Esophagus squamous epithelium (tissue), 5 donors: ENCODE data around the gene KLHL8. TPM values are rescaled to one million over a fixed set of nuclear protein-coding genes. Genes with fewer than 3 reads are reported as not detected.
"Not testable (repeated sequence)": the region's sequence is repeated elsewhere in the genome, so short reads cannot be mapped to it uniquely, and the experiment has no call there.

Experiments used
- DNase-seq: peaks from one replicate; lab custom pipeline; 2025; lab: John Stamatoyannopoulos, UW
- H3K27ac ChIP-seq, 4 donors: fragments of 200-600 bp; sonication (generic); one replicate each; pipeline ENCODE4 v1.5.1; 2016 to 2019; ENCODE audit warnings: mild to moderate bottlenecking in 1 of 4
- H3K27me3 ChIP-seq, 4 donors: fragments of 200-600 bp; sonication (generic); 1 replicate in 3 of 4; 2 replicates in 1 of 4; pipeline versions ENCODE4 v1.5.1 to v1.6.0; 2017 to 2021; ENCODE audit warnings: antibody characterized with exemption in 1 of 4
- H3K36me3 ChIP-seq, 3 donors: fragments of 200-600 bp; sonication (generic); one replicate each; pipeline ENCODE4 v1.5.1; 2016 to 2019
- H3K4me1 ChIP-seq, 3 donors: fragments of 200-600 bp; sonication (generic); one replicate each; pipeline ENCODE4 v1.5.1; 2017 to 2019
- H3K4me3 ChIP-seq, 4 donors: fragments of 200-600 bp; sonication (generic); 1 replicate in 3 of 4; 2 replicates in 1 of 4; pipeline ENCODE4 v1.5.1; 2016 to 2019; ENCODE audit warnings: mild to moderate bottlenecking in 2 of 4, moderate library complexity in 1 of 4
- H3K9me3 ChIP-seq, 3 donors: fragments of 200-600 bp; sonication (generic); one replicate each; pipeline ENCODE4 v1.5.1; 2016 to 2019
- CTCF ChIP-seq, 6 experiments: fragments of 450-650 bp in 4 of 6; fragments of 200-600 bp in 2 of 6; sonication (generic) in 2 of 6; IDR thresholded peaks; one replicate each; pipeline ENCODE4 v1.5.1; 2016 to 2019; ENCODE audit warnings: antibody characterized with exemption in 6 of 6, mild to moderate bottlenecking in 4 of 6, moderate library complexity in 4 of 6
- POLR2A ChIP-seq, 4 donors: fragments of 450-650 bp; IDR thresholded peaks; one replicate each; pipeline ENCODE4 v1.6.1; 2017; ENCODE audit warnings: antibody characterized with exemption in 4 of 4, mild to moderate bottlenecking in 4 of 4, moderate library complexity in 3 of 4
- WGBS, 2 donors: methylation state at CpG; one replicate each; pipeline ENCODE4 v1.1.5; 2018; 5-methylcytosine and 5-hydroxymethylcytosine counted together
- intact Hi-C: fragments of 100-400 bp; cut with DNase I; formaldehyde crosslinking; loops from one replicate; pipeline ENCODE4 v1.15.0; 2022
- total RNA-seq, 4 donors: library from RNA; depleted of rRNA; stranded (reverse); fragments of >200 nt; gene quantifications; one replicate each; pipeline ENCODE4 v1.1.0, GENCODE V29; 2016
- donor health status: DM: yes; HTN: yes; CAD: no.

The KLHL8 gene
- total RNA-seq, 4 donors from 2014 or later, result 4.4 to 9.9 (median 6.9) TPM

- H3K36me3 ChIP-seq, result no peaks in the 10 kb centered on the region
- H3K27ac ChIP-seq, result no peak overlapping the region
- intact Hi-C loops, result no loop called here
- WGBS, 2 donors, result 52 to 65% methylated on average over 9 to 10 of the region's 10 CpGs
- peaks cover 0 to 8% (median 0%) of the 10 kb centered on the region in 3 donors for H3K4me1 ChIP-seq
- no peaks in the 10 kb centered on the region for H3K9me3 ChIP-seq
- DNase-seq, result no peak
- no peak overlapping the region for H3K4me3 ChIP-seq
- H3K27me3 ChIP-seq, result no peaks in the 10 kb centered on the region
- no peak for TF ChIP-seq CTCF (IDR thresholded peaks at IDR 0.05)
- no peak for TF ChIP-seq POLR2A (IDR thresholded peaks at IDR 0.05)
These were observed 3.9 kb upstream of the KLHL8 start for GRCh38 chr4:87224141-87224923.

- Histone ChIP-seq H3K36me3 (no peaks in the 10 kb centered on the region), H3K9me3 (no peaks in the 10 kb centered on the region), H3K27me3 (no peaks in the 10 kb centered on the region), H3K27ac (peak overlapping the region; percentile 87 to 95 (median 93)), H3K4me1 (peaks cover 3 to 18% (median 8%) of the 10 kb centered on the region in 3 donors), H3K4me3 (peak overlapping the region; percentile 81 to 99 (median 94))
- intact Hi-C loops, result no loop called here
- 0 to 3% methylated on average over 7 to 9 of the region's 40 CpGs for WGBS, 2 donors
- TF ChIP-seq CTCF (IDR thresholded peaks at IDR 0.05) (peak in 2 of 6 experiments; percentile 19 to 42), POLR2A (IDR thresholded peaks at IDR 0.05) (no peak)
- peak; percentile 6 for DNase-seq
These were observed 755 bp downstream of the KLHL8 start for GRCh38 chr4:87219632-87220093.

GRCh38 chr4:87217235-87217763, 3.1 kb downstream of the KLHL8 start:
- H3K36me3 ChIP-seq, H3K27ac ChIP-seq, intact Hi-C loops, H3K27me3 ChIP-seq, DNase-seq, H3K4me3 ChIP-seq, H3K9me3 ChIP-seq: not testable (repeated sequence)
- peaks cover 3 to 34% (median 15%) of the 10 kb centered on the region in 3 donors for H3K4me1 ChIP-seq
- 80 to 89% methylated on average over 4 to 6 of the region's 6 CpGs for WGBS, 2 donors

GRCh38 chr4:87216469-87216868, 3.9 kb downstream of the KLHL8 start:
- no peaks in the 10 kb centered on the region for H3K9me3 ChIP-seq
- no peak for TF ChIP-seq POLR2A (IDR thresholded peaks at IDR 0.05)
- TF ChIP-seq CTCF (IDR thresholded peaks at IDR 0.05), result no peak

GRCh38 chr4:87213421-87214075, 6.9 kb downstream of the KLHL8 start:
- TF ChIP-seq POLR2A (IDR thresholded peaks at IDR 0.05) (no peak), CTCF (IDR thresholded peaks at IDR 0.05) (no peak)
- intact Hi-C loops, result no loop called here
- no peaks in the 10 kb centered on the region for H3K27me3 ChIP-seq
- no peak overlapping the region for H3K27ac ChIP-seq
- peaks cover 0 to 18% (median 8%) of the 10 kb centered on the region in 3 donors for H3K4me1 ChIP-seq
- no peaks in the 10 kb centered on the region for H3K9me3 ChIP-seq
- H3K4me3 ChIP-seq, result no peak overlapping the region
- no peaks in the 10 kb centered on the region for H3K36me3 ChIP-seq
- no peak for DNase-seq
- WGBS, 2 donors, result 77 to 92% methylated on average over 5 of the region's 5 CpGs

More at GRCh38 chr4:87216469-87216868, 3.9 kb downstream of the KLHL8 start:
- no peaks in the 10 kb centered on the region for H3K36me3 ChIP-seq
- intact Hi-C loops, result no loop called here
- H3K27ac ChIP-seq, result no peak overlapping the region
- H3K27me3 ChIP-seq, result no peaks in the 10 kb centered on the region
- H3K4me1 ChIP-seq, result peaks cover 3 to 34% (median 15%) of the 10 kb centered on the region in 3 donors
- WGBS, 2 donors, result 90% methylated on average over 1 of the region's 1 CpG
- no peak for DNase-seq
- no peak overlapping the region for H3K4me3 ChIP-seq
